DND-41 (cell line): ENCODE measurements around the gene ARTN.

Experiments
- ATAC-seq: fragments of 200-7000 bp; cut with Tn5 transposase; 3 replicates; pipeline ENCODE4 v1.9.1; 2021; ENCODE audit warnings: low read depth; ENCODE audit not compliant: insufficient read depth
- DNase-seq: peaks from one replicate; pipeline ENCODE4 v3.0.0-alpha.2; 2020
- H2AFZ ChIP-seq: 2 replicates; pipeline ENCODE4 v1.6.0; 2012; ENCODE audit warnings: low read depth, low read length
- H3K27ac ChIP-seq: 2 replicates; pipeline ENCODE4 v1.5.1; 2012; ENCODE audit warnings: low read length, inconsistent platforms
- H3K27me3 ChIP-seq: fragments of 200-600 bp; sonication (generic); 2 replicates; pipeline ENCODE4 v1.6.0; 2012; ENCODE audit warnings: low read length, mild to moderate bottlenecking, inconsistent platforms; ENCODE audit not compliant: insufficient read depth, poor library complexity
- H3K36me3 ChIP-seq: 2 replicates; pipeline ENCODE4 v1.5.1; 2012; ENCODE audit warnings: low read length, inconsistent platforms; ENCODE audit not compliant: insufficient read depth
- H3K4me1 ChIP-seq: 2 replicates; pipeline ENCODE4 v1.5.1; 2012; ENCODE audit warnings: mild to moderate bottlenecking, low read length; ENCODE audit not compliant: insufficient read depth
- H3K4me2 ChIP-seq: 2 replicates; pipeline ENCODE4 v1.6.0; 2012; ENCODE audit warnings: mild to moderate bottlenecking, moderate library complexity, low read length, inconsistent platforms; ENCODE audit not compliant: insufficient read depth
- H3K4me3 ChIP-seq, 2 experiments: fragments of 200-600 bp in 1 of 2; shearing (Covaris generic) in 1 of 2; 2 replicates each; pipeline ENCODE4 v1.5.1; 2012 to 2016; ENCODE audit warnings: inconsistent platforms in 2 of 2, low read length in 2 of 2, mild to moderate bottlenecking in 2 of 2, low read depth in 1 of 2, moderate library complexity in 1 of 2
- H3K79me2 ChIP-seq: 2 replicates; pipeline ENCODE4 v1.6.0; 2012; ENCODE audit warnings: low read length, inconsistent platforms; ENCODE audit not compliant: insufficient read depth
- H3K9ac ChIP-seq: 2 replicates; pipeline ENCODE4 v1.6.0; 2012; ENCODE audit warnings: low read depth, mild to moderate bottlenecking, inconsistent platforms, low read length, moderate library complexity
- H3K9me3 ChIP-seq: 2 replicates; pipeline ENCODE4 v1.5.1; 2012; ENCODE audit warnings: low read length, moderate library complexity, mild to moderate bottlenecking, inconsistent platforms; ENCODE audit not compliant: insufficient read depth, severe bottlenecking
- H4K20me1 ChIP-seq: 2 replicates; pipeline ENCODE4 v1.6.0; 2012; ENCODE audit warnings: low read length; ENCODE audit not compliant: insufficient read depth
- EZH2 ChIP-seq: IDR thresholded peaks from 3 replicates; pipeline ENCODE4 v1.6.1; 2012; ENCODE audit warnings: borderline replicate concordance, low read depth, mild to moderate bottlenecking, moderate library complexity, low read length, inconsistent platforms; ENCODE audit not compliant: severe bottlenecking
- TF ChIP-seq, protein P1 (sequence below): IDR thresholded peaks from 2 replicates; pipeline ENCODE4 v1.5.1; 2012; ENCODE audit warnings: borderline replicate concordance, low read length, moderate library complexity, mild to moderate bottlenecking; ENCODE audit not compliant: poor library complexity, severe bottlenecking; ENCODE audit errors: extremely low read depth

Gene ARTN

DNA sequence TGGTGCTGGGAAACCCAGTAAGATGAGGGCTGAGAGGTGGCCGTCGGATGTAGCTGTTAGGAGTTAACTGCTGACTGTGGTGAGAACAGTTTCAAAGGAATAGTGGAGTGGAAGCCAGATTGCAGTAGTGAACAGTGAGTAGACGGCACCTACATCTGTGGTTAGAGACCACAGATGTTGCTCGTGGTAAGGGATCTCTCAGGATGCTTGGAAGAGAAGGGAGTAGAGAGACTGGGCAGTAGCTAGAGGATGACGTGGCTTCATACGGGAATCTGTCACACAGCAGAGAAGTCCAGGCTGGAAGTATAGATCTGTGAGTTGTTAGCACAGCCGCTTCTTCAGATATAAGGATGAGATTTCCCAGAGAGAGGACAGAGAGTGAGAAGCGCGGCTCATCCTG, 7.8 kb upstream of the ARTN start:
- no peak for TF ChIP-seq EZH2
- TF ChIP-seq, protein P1, sequence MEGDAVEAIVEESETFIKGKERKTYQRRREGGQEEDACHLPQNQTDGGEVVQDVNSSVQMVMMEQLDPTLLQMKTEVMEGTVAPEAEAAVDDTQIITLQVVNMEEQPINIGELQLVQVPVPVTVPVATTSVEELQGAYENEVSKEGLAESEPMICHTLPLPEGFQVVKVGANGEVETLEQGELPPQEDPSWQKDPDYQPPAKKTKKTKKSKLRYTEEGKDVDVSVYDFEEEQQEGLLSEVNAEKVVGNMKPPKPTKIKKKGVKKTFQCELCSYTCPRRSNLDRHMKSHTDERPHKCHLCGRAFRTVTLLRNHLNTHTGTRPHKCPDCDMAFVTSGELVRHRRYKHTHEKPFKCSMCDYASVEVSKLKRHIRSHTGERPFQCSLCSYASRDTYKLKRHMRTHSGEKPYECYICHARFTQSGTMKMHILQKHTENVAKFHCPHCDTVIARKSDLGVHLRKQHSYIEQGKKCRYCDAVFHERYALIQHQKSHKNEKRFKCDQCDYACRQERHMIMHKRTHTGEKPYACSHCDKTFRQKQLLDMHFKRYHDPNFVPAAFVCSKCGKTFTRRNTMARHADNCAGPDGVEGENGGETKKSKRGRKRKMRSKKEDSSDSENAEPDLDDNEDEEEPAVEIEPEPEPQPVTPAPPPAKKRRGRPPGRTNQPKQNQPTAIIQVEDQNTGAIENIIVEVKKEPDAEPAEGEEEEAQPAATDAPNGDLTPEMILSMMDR: no peak
- no peak overlapping the region for H2AFZ ChIP-seq
- H3K27me3 ChIP-seq: no peaks in the 10 kb centered on the region
- no peaks in the 10 kb centered on the region for H3K9me3 ChIP-seq
- H3K27ac ChIP-seq: no peak overlapping the region
- no peak for ATAC-seq
- no peaks in the 10 kb centered on the region for H3K79me2 ChIP-seq
- H3K4me3 ChIP-seq: no peak overlapping the region
- no peak overlapping the region for H3K9ac ChIP-seq
- H4K20me1 ChIP-seq: no peaks in the 10 kb centered on the region
- no peak for DNase-seq
- peaks cover 7% of the 10 kb centered on the region for H3K36me3 ChIP-seq
- H3K4me1 ChIP-seq: no peaks in the 10 kb centered on the region
- no peak overlapping the region for H3K4me2 ChIP-seq

DNA sequence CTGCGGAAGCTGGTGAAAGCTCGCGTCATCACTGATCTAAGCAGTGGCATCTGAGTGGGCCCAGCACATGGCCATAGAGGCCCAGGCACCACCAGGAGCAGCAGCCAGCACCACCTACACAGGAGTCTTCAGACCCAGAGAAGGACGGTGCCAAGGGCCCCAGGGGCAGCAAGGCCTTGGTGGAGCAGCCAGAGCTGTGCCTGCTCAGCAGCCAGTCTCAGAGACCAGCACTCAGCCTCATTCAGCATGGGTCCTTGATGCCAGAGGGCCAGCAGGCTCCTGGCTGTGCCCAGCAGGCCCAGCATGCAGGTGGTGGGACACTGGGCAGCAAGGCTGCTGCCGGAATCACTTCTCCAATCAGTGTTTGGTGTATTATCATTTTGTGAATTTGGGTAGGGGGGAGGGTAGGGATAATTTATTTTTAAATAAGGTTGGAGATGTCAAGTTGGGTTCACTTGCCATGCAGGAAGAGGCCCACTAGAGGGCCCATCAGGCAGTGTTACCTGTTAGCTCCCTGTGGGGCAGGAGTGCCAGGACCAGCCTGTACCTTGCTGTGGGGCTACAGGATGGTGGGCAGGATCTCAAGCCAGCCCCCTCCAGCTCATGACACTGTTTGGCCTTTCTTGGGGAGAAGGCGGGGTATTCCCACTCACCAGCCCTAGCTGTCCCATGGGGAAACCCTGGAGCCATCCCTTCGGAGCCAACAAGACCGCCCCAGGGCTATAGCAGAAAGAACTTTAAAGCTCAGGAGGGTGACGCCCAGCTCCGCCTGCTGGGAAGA, 3.2 kb upstream of the ARTN start:
- no peak overlapping the region for H3K9ac ChIP-seq
- no peaks in the 10 kb centered on the region for H3K27me3 ChIP-seq
- ATAC-seq (0 out of 3 replicates have a peak, but pooled peaks have one; percentile 39), DNase-seq (no peak)
- no peak overlapping the region for H3K4me2 ChIP-seq
- no peak overlapping the region for H2AFZ ChIP-seq
- H3K27ac ChIP-seq: no peak overlapping the region
- H3K36me3 ChIP-seq: peaks cover 7% of the 10 kb centered on the region
- H4K20me1 ChIP-seq: no peaks in the 10 kb centered on the region
- no peak for TF ChIP-seq EZH2
- TF ChIP-seq, protein P1: peak; percentile 61
- no peaks in the 10 kb centered on the region for H3K4me1 ChIP-seq
- H3K9me3 ChIP-seq: no peaks in the 10 kb centered on the region
- H3K4me3 ChIP-seq: no peak overlapping the region
- no peaks in the 10 kb centered on the region for H3K79me2 ChIP-seq

DNA sequence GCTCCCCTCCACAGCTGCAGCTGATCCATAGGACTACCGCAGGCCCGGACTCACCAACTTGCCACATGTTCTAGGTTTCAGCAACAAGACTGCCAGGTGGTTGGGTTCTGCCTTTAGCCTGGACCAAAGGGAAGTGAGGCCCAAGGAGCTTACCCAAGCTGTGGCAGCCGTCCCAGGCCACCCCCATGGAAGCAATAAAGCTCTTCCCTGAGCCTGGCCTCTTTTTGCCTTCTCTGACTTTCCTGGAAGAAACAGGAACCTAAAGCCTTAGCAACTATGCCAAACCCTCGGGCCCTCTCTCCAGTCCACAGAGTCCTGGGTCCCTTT, 2.7 kb upstream of the ARTN start:
- no peak overlapping the region for H3K27ac ChIP-seq

More for the DNA sequence above, 2.7 kb upstream of the ARTN start:
- H3K9me3 ChIP-seq: no peaks in the 10 kb centered on the region
- no peaks in the 10 kb centered on the region for H3K4me1 ChIP-seq
- no peaks in the 10 kb centered on the region for H3K79me2 ChIP-seq
- DNase-seq (no peak), ATAC-seq (no peak)
- TF ChIP-seq EZH2: no peak
- TF ChIP-seq, protein P1: no peak
- H2AFZ ChIP-seq: no peak overlapping the region
- no peaks in the 10 kb centered on the region for H3K27me3 ChIP-seq
- H3K4me3 ChIP-seq: no peak overlapping the region
- no peak overlapping the region for H3K9ac ChIP-seq
- no peak overlapping the region for H3K4me2 ChIP-seq
- no peaks in the 10 kb centered on the region for H4K20me1 ChIP-seq
- peaks cover 7% of the 10 kb centered on the region for H3K36me3 ChIP-seq
